Lung (tissue), 12 donors: ENCODE data around the gene CLCN6. TPM values are rescaled to one million over a fixed set of nuclear protein-coding genes. Genes with fewer than 3 reads are reported as not detected.

ENCODE experiments used
- ATAC-seq: fragments of 200-7000 bp; cut with Tn5 transposase; one replicate; pipeline ENCODE4 v1.9.1; 2020; ENCODE audit warnings: moderate number of reproducible peaks; ENCODE audit not compliant: insufficient read depth, low FRiP score
- DNase-seq, 3 donors: peaks; one replicate each; pipeline ENCODE4 v3.0.0-alpha.2; 2013 to 2017
- H3K27ac ChIP-seq, 2 donors: one replicate each; pipeline ENCODE4 v1.5.1; 2013; ENCODE audit warnings: mild to moderate bottlenecking in 2 of 2, moderate library complexity in 2 of 2, control low read depth in 1 of 2, inconsistent platforms in 1 of 2, low read depth in 1 of 2, low read length in 1 of 2
- H3K27me3 ChIP-seq, 3 donors: one replicate each; pipeline ENCODE4 v1.5.1; 2013; ENCODE audit warnings: low read length in 2 of 3; ENCODE audit not compliant: control insufficient read depth in 3 of 3, insufficient read depth in 3 of 3
- H3K36me3 ChIP-seq, 4 donors: one replicate each; pipeline ENCODE4 v1.5.1; 2013; ENCODE audit warnings: low read length in 4 of 4, mild to moderate bottlenecking in 1 of 4, moderate library complexity in 1 of 4; ENCODE audit not compliant: control insufficient read depth in 4 of 4, insufficient read depth in 4 of 4
- H3K4me1 ChIP-seq, 5 donors: one replicate each; pipeline ENCODE4 v1.5.1; 2013; ENCODE audit warnings: low read length in 5 of 5, mild to moderate bottlenecking in 2 of 5, moderate library complexity in 1 of 5; ENCODE audit not compliant: control insufficient read depth in 5 of 5, insufficient read depth in 5 of 5
- H3K4me3 ChIP-seq: one replicate; pipeline ENCODE4 v1.5.1; 2013; ENCODE audit warnings: mild to moderate bottlenecking, control low read depth, moderate library complexity
- H3K9ac ChIP-seq, 2 donors: one replicate each; pipeline ENCODE4 v1.5.1; 2013; ENCODE audit warnings: low read length in 2 of 2, control low read depth in 1 of 2; ENCODE audit not compliant: insufficient read depth in 1 of 2
- H3K9me3 ChIP-seq, 4 donors: one replicate each; pipeline ENCODE4 v1.5.1; 2013; ENCODE audit warnings: low read length in 3 of 4, mild to moderate bottlenecking in 1 of 4, moderate library complexity in 1 of 4; ENCODE audit not compliant: control insufficient read depth in 4 of 4, insufficient read depth in 3 of 4
- CTCF ChIP-seq: IDR thresholded peaks from 2 replicates; pipeline ENCODE4 v1.5.1; 2012; ENCODE audit warnings: mild to moderate bottlenecking; ENCODE audit errors: control extremely low read depth, extremely low read depth
- WGBS, 2 donors: extraction: QIAGEN DNeasy Blood & Tissue Kit; methylation state at CpG; one replicate each; pipeline ENCODE4 v1.1.7; 2013; 5-methylcytosine and 5-hydroxymethylcytosine counted together
- polyA plus RNA-seq, 2 donors: library from polyadenylated mRNA; stranded (reverse); fragments of 200-250 nt; gene quantifications; one replicate each; pipeline ENCODE4 v1.2.1, GENCODE V29; 2013
- total RNA-seq, 2 donors: library from RNA; depleted of rRNA in 1 of 2; stranded (reverse); fragments of >200 nt in 1 of 2; gene quantifications; one replicate each; pipeline ENCODE4 v1.2.1, GENCODE V29; 2014 to 2021
- donor health status: control.
- donor health status: control.
- donor health status: Bipolar disorder and iron deficiency.
- donor health status: healthy.
- donor health status: DM: yes; HTN: yes; CAD: no.

CLCN6 gene
- total and polyA plus RNA-seq, 4 donors: 16.7 to 35.7 (median 18.1) TPM

- Histone ChIP-seq H3K4me3 (no peak overlapping the region), H3K9ac (no peak overlapping the region), H3K36me3 (no peaks in the 10 kb centered on the region), H3K27me3 (peaks cover 7 to 21% (median 11%) of the 10 kb centered on the region in 3 donors), H3K4me1 (no peaks in the 10 kb centered on the region), H3K27ac (no peak overlapping the region), H3K9me3 (peaks cover 0 to 5% (median 0%) of the 10 kb centered on the region in 4 donors)
- WGBS, 2 donors: 57 to 73% methylated on average over 2 of the region's 2 CpGs
- DNase-seq: no peak
- no peak for ATAC-seq
- TF ChIP-seq CTCF: no peak
These were observed 54.1 kb downstream of the CLCN6 start for GRCh38 chr1:11860083-11860482.

DNA sequence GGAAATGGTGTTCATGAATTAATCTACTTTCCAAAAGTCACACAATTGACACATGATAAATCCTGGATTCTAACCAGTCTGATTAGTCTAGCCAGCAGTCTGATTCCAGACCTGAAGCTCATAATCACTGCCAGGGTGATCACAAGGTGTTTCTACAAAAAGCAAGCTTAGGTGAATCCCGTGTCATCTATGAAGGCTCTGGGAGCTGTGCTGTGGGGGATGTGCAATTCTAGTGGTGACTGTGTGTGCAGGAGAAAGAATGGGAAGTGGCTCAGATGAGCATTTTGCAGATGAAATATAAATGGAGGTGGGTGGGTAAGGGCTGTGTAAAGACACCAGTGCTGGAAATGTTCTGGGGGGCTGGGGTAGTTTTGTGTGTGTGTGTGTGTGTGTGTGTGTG is 54.6 kb downstream of the CLCN6 start:
- DNase-seq (no peak), ATAC-seq (no peak)
- WGBS, 2 donors: 71 to 75% methylated on average over 1 of the region's 1 CpG
- TF ChIP-seq CTCF: no peak
- H3K27me3 ChIP-seq: peaks cover 7 to 21% (median 11%) of the 10 kb centered on the region in 3 donors
- H3K9me3 ChIP-seq: peaks cover 0 to 5% (median 0%) of the 10 kb centered on the region in 4 donors
- no peaks in the 10 kb centered on the region for H3K4me1 ChIP-seq
- no peaks in the 10 kb centered on the region for H3K36me3 ChIP-seq
- no peak overlapping the region for H3K9ac ChIP-seq
- H3K27ac ChIP-seq: no peak overlapping the region
- H3K4me3 ChIP-seq: no peak overlapping the region

DNA sequence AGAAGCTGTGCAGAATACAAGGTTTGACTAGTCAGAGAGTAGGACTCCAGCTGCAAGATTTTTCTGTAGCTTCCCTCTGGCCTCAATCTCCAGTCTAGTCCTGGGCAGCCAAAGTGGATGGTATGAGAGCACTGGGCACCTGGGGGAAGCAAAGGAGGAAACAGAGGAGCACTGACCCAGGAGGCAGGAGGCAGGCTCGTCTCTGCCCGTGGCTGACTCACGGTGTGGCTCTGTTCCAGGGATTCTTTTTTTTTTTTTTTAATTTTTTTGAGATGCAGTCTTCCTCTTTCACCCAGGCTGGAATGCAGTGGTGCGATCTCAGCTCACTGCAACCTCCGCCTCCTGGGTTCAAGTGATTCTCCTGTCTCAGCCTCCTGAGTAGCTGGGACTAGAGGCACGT is 56.9 kb downstream of the CLCN6 start:
- DNase-seq (no peak), ATAC-seq (no peak)
- H3K9ac ChIP-seq: no peak overlapping the region
- no peak for TF ChIP-seq CTCF
- no peak overlapping the region for H3K4me3 ChIP-seq
- H3K36me3 ChIP-seq: no peaks in the 10 kb centered on the region
- no peaks in the 10 kb centered on the region for H3K4me1 ChIP-seq
- H3K9me3 ChIP-seq: peaks cover 0 to 5% (median 0%) of the 10 kb centered on the region in 4 donors
- H3K27ac ChIP-seq: no peak overlapping the region
- peaks cover 5 to 13% (median 7%) of the 10 kb centered on the region in 3 donors for H3K27me3 ChIP-seq
- WGBS, 2 donors: 35 to 39% methylated on average over 6 of the region's 6 CpGs
